Lower lobe of right lung (tissue), 2 donors: ENCODE data around the gene ZNG1C. TPM values are rescaled to one million over a fixed set of nuclear protein-coding genes. Genes with fewer than 3 reads are reported as not detected.
A peak's percentile ranks its signal among the peaks of the same experiment; 100 is the strongest.
"Not testable (repeated sequence)": the region's sequence is repeated elsewhere in the genome, so short reads cannot be mapped to it uniquely, and the experiment has no call there.

Experiments
- ATAC-seq, 2 donors: fragments of 200-7000 bp; cut with Tn5 transposase; one replicate each; pipeline ENCODE4 v1.9.1; 2020 to 2022; ENCODE audit warnings: mild to moderate bottlenecking in 2 of 2, moderate library complexity in 2 of 2
- DNase-seq: peaks from one replicate; pipeline ENCODE4 v3.0.0-alpha.2; 2020
- H3K27ac ChIP-seq: fragments of 200-600 bp; one replicate; pipeline ENCODE4 v1.8.0; 2022
- H3K27me3 ChIP-seq: fragments of 200-600 bp; one replicate; pipeline ENCODE4 v1.8.0; 2022; ENCODE audit warnings: low read depth
- H3K36me3 ChIP-seq: fragments of 200-600 bp; one replicate; pipeline ENCODE4 v1.8.0; 2022; ENCODE audit warnings: mild to moderate bottlenecking
- H3K4me1 ChIP-seq: fragments of 200-600 bp; one replicate; pipeline ENCODE4 v1.8.0; 2022
- H3K4me3 ChIP-seq: fragments of 200-600 bp; one replicate; pipeline ENCODE4 v1.8.0; 2022; ENCODE audit warnings: mild to moderate bottlenecking
- H3K9me3 ChIP-seq: fragments of 200-600 bp; one replicate; pipeline ENCODE4 v1.8.0; 2022
- intact Hi-C: fragments of 100-400 bp; cut with DNase I; formaldehyde crosslinking; loops from one replicate; pipeline ENCODE4 v1.11.0; 2022
- long read RNA-seq: library from polyadenylated mRNA; unstranded; transcript quantifications from one replicate; pipeline ENCODE4 v2.0.0, GENCODE V29; 2021
- total RNA-seq: library from RNA; stranded (reverse); fragmentation: NEBNext Ultra II Directional; extraction: Animal tissue kit (Norgen Biotek cat#: 25700); gene quantifications from one replicate; pipeline ENCODE4 v1.2.1, GENCODE V29; 2021
- donor health status: DM: no; HTN: yes; CAD: no; lungs with severe emphysema.

ZNG1C gene
- total RNA-seq: 26.5 TPM
- long read RNA-seq, partial matches to known transcripts: 3 of 26 reads
- long read RNA-seq, other reads (novel, unspliced or antisense): 13 of 26 reads

GRCh38 chr9:68241683-68242082 lies at the start of gene ZNG1C:
TSS of gene ZNG1C (plus strand) at chr9:68241983. CDS start at chr9:68242032, 49 bp downstream.
- H3K27ac ChIP-seq, ATAC-seq, H3K36me3 ChIP-seq, H3K4me1 ChIP-seq, H3K9me3 ChIP-seq, H3K4me3 ChIP-seq, DNase-seq, H3K27me3 ChIP-seq, intact Hi-C loops: not testable (repeated sequence)

- H3K36me3 ChIP-seq: not testable (repeated sequence)
Measured at GRCh38 chr9:68242437-68242836, 654 bp downstream of the ZNG1C start.

GRCh38 chr9:68281041-68281440 lies 39.3 kb downstream of the ZNG1C start:
- H3K4me1 ChIP-seq, H3K27me3 ChIP-seq, H3K4me3 ChIP-seq, H3K27ac ChIP-seq, intact Hi-C loops, DNase-seq, H3K36me3 ChIP-seq, ATAC-seq, H3K9me3 ChIP-seq: not testable (repeated sequence)

More at GRCh38 chr9:68242437-68242836, 654 bp downstream of the ZNG1C start:
- intact Hi-C loops, ATAC-seq, H3K27ac ChIP-seq, H3K4me3 ChIP-seq, H3K4me1 ChIP-seq, DNase-seq, H3K9me3 ChIP-seq, H3K27me3 ChIP-seq: not testable (repeated sequence)

- ATAC-seq, intact Hi-C loops, H3K9me3 ChIP-seq, H3K4me3 ChIP-seq, H3K36me3 ChIP-seq, H3K27ac ChIP-seq, H3K27me3 ChIP-seq, DNase-seq, H3K4me1 ChIP-seq: not testable (repeated sequence)
Measured at GRCh38 chr9:68302567-68302966, 60.8 kb downstream of the ZNG1C start, which contains the start of gene FOXD4L3. TSS of gene FOXD4L3 (plus strand) at chr9:68302867. CDS start at chr9:68302952, 85 bp downstream.

- intact Hi-C loops, DNase-seq, H3K27ac ChIP-seq, H3K4me3 ChIP-seq, H3K36me3 ChIP-seq, H3K4me1 ChIP-seq, H3K9me3 ChIP-seq, H3K27me3 ChIP-seq, ATAC-seq: not testable (repeated sequence)
Measured at GRCh38 chr9:68303771-68304170, 62.0 kb downstream of the ZNG1C start.

- ATAC-seq, intact Hi-C loops, H3K9me3 ChIP-seq, H3K4me1 ChIP-seq, H3K36me3 ChIP-seq, DNase-seq, H3K4me3 ChIP-seq, H3K27ac ChIP-seq, H3K27me3 ChIP-seq: not testable (repeated sequence)
Measured at GRCh38 chr9:68304212-68304611, 62.4 kb downstream of the ZNG1C start.

GRCh38 chr9:68304777-68305176 lies 63.0 kb downstream of the ZNG1C start:
- H3K4me3 ChIP-seq, H3K27ac ChIP-seq, H3K9me3 ChIP-seq, H3K4me1 ChIP-seq, DNase-seq, ATAC-seq, H3K27me3 ChIP-seq, H3K36me3 ChIP-seq, intact Hi-C loops: not testable (repeated sequence)

GRCh38 chr9:68305680-68306285 lies 64.0 kb downstream of the ZNG1C start:
- H3K4me3 ChIP-seq, H3K27me3 ChIP-seq, H3K4me1 ChIP-seq, H3K36me3 ChIP-seq, DNase-seq, H3K27ac ChIP-seq, H3K9me3 ChIP-seq, intact Hi-C loops: not testable (repeated sequence)
- ATAC-seq: peak; percentile 36 to 42

- H3K4me3 ChIP-seq, H3K4me1 ChIP-seq, H3K9me3 ChIP-seq, H3K27me3 ChIP-seq, DNase-seq, H3K36me3 ChIP-seq, intact Hi-C loops, H3K27ac ChIP-seq: not testable (repeated sequence)
- ATAC-seq: peak; percentile 34 to 70
Measured at GRCh38 chr9:68306391-68306964, 64.7 kb downstream of the ZNG1C start.

GRCh38 chr9:68307127-68307526 lies 65.3 kb downstream of the ZNG1C start:
- H3K27ac ChIP-seq, H3K4me1 ChIP-seq, H3K4me3 ChIP-seq, H3K27me3 ChIP-seq, H3K36me3 ChIP-seq, DNase-seq, intact Hi-C loops, H3K9me3 ChIP-seq: not testable (repeated sequence)
- ATAC-seq: peak; percentile 67 to 69

GRCh38 chr9:68307654-68308053 lies 65.9 kb downstream of the ZNG1C start:
- H3K27ac ChIP-seq, H3K27me3 ChIP-seq, intact Hi-C loops, H3K36me3 ChIP-seq, DNase-seq, H3K4me1 ChIP-seq, H3K9me3 ChIP-seq, H3K4me3 ChIP-seq: not testable (repeated sequence)
- peak; percentile 45 to 46 for ATAC-seq

GRCh38 chr9:68311208-68311607 lies 69.4 kb downstream of the ZNG1C start:
- H3K27me3 ChIP-seq, H3K4me3 ChIP-seq, H3K9me3 ChIP-seq, intact Hi-C loops, H3K27ac ChIP-seq, H3K36me3 ChIP-seq, ATAC-seq, H3K4me1 ChIP-seq, DNase-seq: not testable (repeated sequence)

GRCh38 chr9:68318209-68318608 lies 76.4 kb downstream of the ZNG1C start:
- H3K4me1 ChIP-seq, H3K27ac ChIP-seq, H3K9me3 ChIP-seq, DNase-seq, H3K4me3 ChIP-seq, H3K36me3 ChIP-seq, H3K27me3 ChIP-seq, intact Hi-C loops: not testable (repeated sequence)
- ATAC-seq: peak in 1 of 2 donors; percentile 43

- H3K27ac ChIP-seq, H3K9me3 ChIP-seq, H3K4me1 ChIP-seq, intact Hi-C loops, H3K4me3 ChIP-seq, H3K36me3 ChIP-seq, H3K27me3 ChIP-seq, DNase-seq: not testable (repeated sequence)
- peak in 1 of 2 donors; percentile 55 for ATAC-seq
Measured at GRCh38 chr9:68323749-68324148, 82.0 kb downstream of the ZNG1C start.
